MM.1S (cell line): Measurements from ENCODE around the gene RUVBL2.

ENCODE experiments used
- DNase-seq: peaks from one replicate; pipeline ENCODE4 v3.0.0-alpha.2; 2015
- H2AFZ ChIP-seq: fragments of 300-600 bp; sonication (generic); 2 replicates; pipeline ENCODE4 v1.6.0; 2016; ENCODE audit warnings: antibody characterized with exemption, low read length
- H3F3A ChIP-seq: fragments of 300-600 bp; sonication (generic); 2 replicates; pipeline ENCODE4 v1.6.1; 2016; ENCODE audit warnings: mild to moderate bottlenecking, antibody characterized with exemption, low read length, moderate library complexity, mixed read lengths; ENCODE audit not compliant: insufficient read depth
- H3K27ac ChIP-seq: fragments of 300-600 bp; sonication (generic); 2 replicates; pipeline ENCODE4 v1.5.1; 2016; ENCODE audit warnings: mild to moderate bottlenecking, low read length
- H3K27me3 ChIP-seq: fragments of 300-600 bp; sonication (generic); replicated peaks from 2 replicates; pipeline ENCODE4 v1.6.0; 2016; ENCODE audit warnings: low read length; ENCODE audit not compliant: insufficient read depth
- H3K36me3 ChIP-seq: fragments of 300-600 bp; sonication (generic); replicated peaks from 2 replicates; pipeline ENCODE4 v1.6.1; 2016; ENCODE audit warnings: mild to moderate bottlenecking, low read length, mixed read lengths; ENCODE audit not compliant: insufficient read depth
- H3K4me1 ChIP-seq: fragments of 300-600 bp; sonication (generic); 2 replicates; pipeline ENCODE4 v1.6.1; 2016; ENCODE audit warnings: low read length, mixed read lengths
- H3K4me2 ChIP-seq: fragments of 300-600 bp; sonication (generic); 2 replicates; pipeline ENCODE4 v1.6.0; 2016; ENCODE audit warnings: low read depth, low read length
- H3K4me3 ChIP-seq: fragments of 300-600 bp; sonication (generic); 2 replicates; pipeline ENCODE4 v1.5.1; 2016; ENCODE audit warnings: low read length, mixed read lengths
- H3K79me2 ChIP-seq: fragments of 300-600 bp; sonication (generic); 2 replicates; pipeline ENCODE4 v1.6.1; 2016; ENCODE audit warnings: mixed run types, low read length, mixed read lengths
- H3K9ac ChIP-seq: fragments of 300-600 bp; sonication (generic); 2 replicates; pipeline ENCODE4 v1.6.1; 2016; ENCODE audit warnings: low read length, mixed read lengths
- H3K9me2 ChIP-seq: fragments of 300-600 bp; sonication (generic); replicated peaks from 2 replicates; pipeline ENCODE4 v1.6.1; 2016; ENCODE audit warnings: mild to moderate bottlenecking, low read length, mixed read lengths; ENCODE audit not compliant: insufficient read depth
- H3K9me3 ChIP-seq: fragments of 300-600 bp; sonication (generic); replicated peaks from 2 replicates; pipeline ENCODE4 v1.6.1; 2016; ENCODE audit warnings: mild to moderate bottlenecking, low read length, mixed read lengths; ENCODE audit not compliant: insufficient read depth
- H4K20me1 ChIP-seq: fragments of 300-600 bp; sonication (generic); 2 replicates; pipeline ENCODE4 v1.6.1; 2016; ENCODE audit warnings: mild to moderate bottlenecking, low read length, moderate library complexity, mixed read lengths; ENCODE audit not compliant: insufficient read depth
- EZH2 ChIP-seq: fragments of 300-600 bp; sonication (generic); optimal IDR thresholded peaks from 2 replicates; pipeline ENCODE3; 2017; ENCODE audit warnings: low read depth, mild to moderate bottlenecking, antibody characterized with exemption, low read length, mixed read lengths
- EZH2phosphoT487 ChIP-seq: fragments of 300-600 bp; sonication (generic); IDR thresholded peaks from 2 replicates; pipeline ENCODE4 v1.6.1; 2018; ENCODE audit warnings: antibody characterized with exemption, low read length
- TF ChIP-seq, protein P1 (sequence below): fragments of 300-600 bp; sonication (generic); IDR thresholded peaks from 2 replicates; pipeline ENCODE4 v1.5.1; 2016; ENCODE audit warnings: antibody characterized with exemption, low read length, mixed read lengths

RUVBL2 gene

GRCh38 chr19:48959341-48960239 is 34.1 kb upstream of the RUVBL2 start:
- H3K4me2 ChIP-seq, result no peak overlapping the region
- peaks cover 20% of the 10 kb centered on the region for H3K4me1 ChIP-seq
- H3K9me3 ChIP-seq, result no peaks in the 10 kb centered on the region
- H3K4me3 ChIP-seq, result no peak overlapping the region
- TF ChIP-seq EZH2 (no peak), EZH2phosphoT487 (no peak)
- TF ChIP-seq, protein P1, sequence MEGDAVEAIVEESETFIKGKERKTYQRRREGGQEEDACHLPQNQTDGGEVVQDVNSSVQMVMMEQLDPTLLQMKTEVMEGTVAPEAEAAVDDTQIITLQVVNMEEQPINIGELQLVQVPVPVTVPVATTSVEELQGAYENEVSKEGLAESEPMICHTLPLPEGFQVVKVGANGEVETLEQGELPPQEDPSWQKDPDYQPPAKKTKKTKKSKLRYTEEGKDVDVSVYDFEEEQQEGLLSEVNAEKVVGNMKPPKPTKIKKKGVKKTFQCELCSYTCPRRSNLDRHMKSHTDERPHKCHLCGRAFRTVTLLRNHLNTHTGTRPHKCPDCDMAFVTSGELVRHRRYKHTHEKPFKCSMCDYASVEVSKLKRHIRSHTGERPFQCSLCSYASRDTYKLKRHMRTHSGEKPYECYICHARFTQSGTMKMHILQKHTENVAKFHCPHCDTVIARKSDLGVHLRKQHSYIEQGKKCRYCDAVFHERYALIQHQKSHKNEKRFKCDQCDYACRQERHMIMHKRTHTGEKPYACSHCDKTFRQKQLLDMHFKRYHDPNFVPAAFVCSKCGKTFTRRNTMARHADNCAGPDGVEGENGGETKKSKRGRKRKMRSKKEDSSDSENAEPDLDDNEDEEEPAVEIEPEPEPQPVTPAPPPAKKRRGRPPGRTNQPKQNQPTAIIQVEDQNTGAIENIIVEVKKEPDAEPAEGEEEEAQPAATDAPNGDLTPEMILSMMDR, result no peak
- no peaks in the 10 kb centered on the region for H3K36me3 ChIP-seq
- peaks cover 21% of the 10 kb centered on the region for H3K79me2 ChIP-seq
- no peak overlapping the region for H3K27ac ChIP-seq
- H2AFZ ChIP-seq, result no peak overlapping the region
- H3F3A ChIP-seq, result peaks cover 21% of the 10 kb centered on the region
- no peaks in the 10 kb centered on the region for H3K27me3 ChIP-seq
- H4K20me1 ChIP-seq, result no peaks in the 10 kb centered on the region
- H3K9ac ChIP-seq, result no peak overlapping the region
- DNase-seq, result no peak
- no peaks in the 10 kb centered on the region for H3K9me2 ChIP-seq

DNA sequence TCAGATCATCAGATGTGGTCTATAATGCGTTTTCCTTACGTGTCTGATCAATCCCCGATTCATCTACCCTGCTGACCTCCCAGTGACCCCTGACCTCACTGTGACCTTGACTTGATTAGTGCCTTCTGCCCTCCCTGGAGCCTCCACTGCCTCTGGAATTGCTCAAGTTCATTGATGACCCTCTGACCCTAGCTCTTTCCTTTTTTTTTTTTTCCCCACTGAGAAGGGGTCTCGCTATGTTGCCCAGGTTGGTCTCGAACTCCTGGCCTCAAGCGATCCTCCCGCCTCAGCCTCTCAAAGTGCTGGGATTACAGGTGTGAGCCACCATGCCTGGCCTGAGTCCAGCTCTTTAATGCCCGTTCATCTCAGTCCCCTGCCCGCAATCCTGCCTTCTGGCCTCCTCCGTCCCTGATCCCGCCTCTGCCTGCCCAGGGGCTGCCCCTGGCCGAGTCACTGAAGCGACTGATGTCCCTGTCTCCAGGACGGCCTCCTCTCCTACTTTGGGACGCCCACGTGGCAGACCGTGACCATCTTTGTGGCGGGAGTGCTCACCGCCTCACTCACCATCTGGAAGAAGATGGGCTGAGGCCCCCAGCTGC is 32.5 kb upstream of the RUVBL2 start:
- DNase-seq, result no peak
- Histone ChIP-seq H3K4me2 (no peak overlapping the region), H3K79me2 (peaks cover 17% of the 10 kb centered on the region), H3K9ac (no peak overlapping the region), H2AFZ (no peak overlapping the region), H3K4me1 (peaks cover 22% of the 10 kb centered on the region), H3K9me2 (no peaks in the 10 kb centered on the region), H3K4me3 (no peak overlapping the region), H4K20me1 (no peaks in the 10 kb centered on the region), H3K27ac (no peak overlapping the region), H3F3A (peaks cover 28% of the 10 kb centered on the region), H3K36me3 (no peaks in the 10 kb centered on the region), H3K9me3 (no peaks in the 10 kb centered on the region), H3K27me3 (no peaks in the 10 kb centered on the region)
- TF ChIP-seq EZH2phosphoT487 (no peak), EZH2 (no peak)
- TF ChIP-seq, protein P1, result no peak

GRCh38 chr19:48961673-48962028 is 32.0 kb upstream of the RUVBL2 start:
- Histone ChIP-seq H3K4me2 (no peak overlapping the region), H3K9ac (no peak overlapping the region), H3K79me2 (peaks cover 19% of the 10 kb centered on the region), H3K4me1 (peaks cover 26% of the 10 kb centered on the region), H3K9me2 (no peaks in the 10 kb centered on the region), H3K27ac (no peak overlapping the region; the same call in 1 of the 2 replicates), H4K20me1 (no peaks in the 10 kb centered on the region), H3F3A (peaks cover 33% of the 10 kb centered on the region), H3K27me3 (no peaks in the 10 kb centered on the region), H3K4me3 (no peak overlapping the region), H3K36me3 (no peaks in the 10 kb centered on the region), H3K9me3 (no peaks in the 10 kb centered on the region), H2AFZ (no peak overlapping the region)
- no peak for DNase-seq
- TF ChIP-seq EZH2phosphoT487 (no peak), EZH2 (no peak)
- TF ChIP-seq, protein P1, result no peak
